Adrenal gland (tissue), 5 donors: ENCODE measurements around the gene AFAP1L2.

Experiments used
- CTCF ChIP-seq, 6 experiments: fragments of 450-650 bp in 4 of 6; fragments of 200-600 bp in 2 of 6; sonication (generic) in 1 of 6; IDR thresholded peaks; 1 replicate in 5 of 6; 2 replicates in 1 of 6; pipeline versions ENCODE4 v1.5.1 to v1.8.0; 2016 to 2021; ENCODE audit warnings: antibody characterized with exemption in 6 of 6, mild to moderate bottlenecking in 2 of 6, moderate library complexity in 1 of 6
- POLR2A ChIP-seq, 2 donors: fragments of 450-650 bp; IDR thresholded peaks; one replicate each; pipeline ENCODE4 v1.6.1; 2017; ENCODE audit warnings: antibody characterized with exemption in 2 of 2, mild to moderate bottlenecking in 2 of 2, moderate library complexity in 1 of 2
- donor health status: DM: no; HTN: no; CAD: no.

GRCh38 chr10:114260366-114260765, 143.9 kb downstream of the AFAP1L2 start:
- TF ChIP-seq CTCF (IDR thresholded peaks at IDR 0.05): no peak
- no peak for TF ChIP-seq POLR2A (IDR thresholded peaks at IDR 0.05)
